ENCODE data around the gene TRIM15.

GRCh38 chr6:30204116-30204515 lies 40.8 kb downstream of the TRIM15 start:
- no peak for TF ChIP-seq POLR2A (IDR thresholded peaks at IDR 0.05)
- TF ChIP-seq CTCF (IDR thresholded peaks at IDR 0.05) = no peak

All from adrenal gland (tissue), 5 donors.